HG03354 (cell line): ENCODE data around the gene SHB.

Experiments
- ATAC-seq: cut with Tn5 transposase; IDR thresholded peaks from one replicate; pipeline ENCODE4 v1.9.1; 2021; ENCODE audit warnings: mild to moderate bottlenecking; ENCODE audit not compliant: unreplicated experiment, poor library complexity, severe bottlenecking

The SHB gene

GRCh38 chr9:37927132-37927531 lies 141.9 kb downstream of the SHB start:
- no peak for ATAC-seq

GRCh38 chr9:37926737-37927118 lies 142.3 kb downstream of the SHB start:
- no peak for ATAC-seq

GRCh38 chr9:37925786-37926736 lies 143.0 kb downstream of the SHB start:
- ATAC-seq = no peak

- no peak for ATAC-seq
These were observed 144.0 kb downstream of the SHB start for GRCh38 chr9:37925006-37925405.

- ATAC-seq = no peak
These were observed 144.5 kb downstream of the SHB start for GRCh38 chr9:37924538-37924937.

GRCh38 chr9:37923796-37924427 lies 145.1 kb downstream of the SHB start:
- no peak for ATAC-seq

- no peak for ATAC-seq
These were observed 145.8 kb downstream of the SHB start for GRCh38 chr9:37923118-37923795.

- no peak for ATAC-seq
These were observed 146.5 kb downstream of the SHB start for GRCh38 chr9:37922363-37923117.

- ATAC-seq = no peak
These were observed 147.3 kb downstream of the SHB start for GRCh38 chr9:37921546-37922300.

- no peak for ATAC-seq
These were observed 147.9 kb downstream of the SHB start for GRCh38 chr9:37921168-37921510.

GRCh38 chr9:37920471-37921167 lies 148.4 kb downstream of the SHB start:
- peak; percentile 78 for ATAC-seq

- ATAC-seq = no peak
These were observed 149.1 kb downstream of the SHB start for GRCh38 chr9:37919956-37920335.

- ATAC-seq = no peak
These were observed 149.6 kb downstream of the SHB start for GRCh38 chr9:37919246-37919955.

GRCh38 chr9:37918665-37919170 lies 150.3 kb downstream of the SHB start:
- no peak for ATAC-seq

- no peak for ATAC-seq
These were observed 151.0 kb downstream of the SHB start for GRCh38 chr9:37917801-37918664.

- no peak for ATAC-seq
These were observed 151.7 kb downstream of the SHB start for GRCh38 chr9:37917313-37917731.
